B cell (primary cell): ENCODE data around the gene NUCB1. TPM values are rescaled to one million over a fixed set of nuclear protein-coding genes. Genes with fewer than 3 reads are reported as not detected.

ENCODE experiments used
- ATAC-seq: fragments of 200-7000 bp; cut with Tn5 transposase; one replicate; pipeline ENCODE4 v1.10.0; 2021; ENCODE audit warnings: low read depth, mild to moderate bottlenecking, moderate number of reproducible peaks, moderate library complexity
- CTCF ChIA-PET: fragments of 350-600 bp; sonication (Branson Sonifier 250); formaldehyde crosslinking; loops from one replicate; lab custom pipeline; 2021; ENCODE audit warnings: antibody characterized with exemption, inconsistent platforms; lab: Charles Lee
- POLR2A ChIA-PET: fragments of 350-600 bp; sonication (Branson Sonifier 250); formaldehyde crosslinking; loops from one replicate; lab custom pipeline; 2021; ENCODE audit warnings: antibody characterized with exemption; lab: Charles Lee
- DNase-seq: peaks from one replicate; pipeline ENCODE4 v3.0.0; 2013
- H2AFZ ChIP-seq: 2 replicates; pipeline ENCODE4 v1.6.1; 2012; ENCODE audit warnings: mild to moderate bottlenecking, low read depth, low read length; ENCODE audit not compliant: insufficient read depth, poor library complexity, severe bottlenecking
- H3K27ac ChIP-seq, 2 donors: 1 replicate in 1 of 2; 2 replicates in 1 of 2; pipeline ENCODE4 v1.5.1; 2012 to 2013; ENCODE audit warnings: low read length in 2 of 2, mild to moderate bottlenecking in 2 of 2, moderate library complexity in 1 of 2
- H3K27me3 ChIP-seq, 4 experiments: fragments of 200-600 bp in 1 of 4; sonication (generic) in 1 of 4; replicated peaks in 1 of 4; 1 replicate in 2 of 4; 2 replicates in 2 of 4; pipeline versions ENCODE4 v1.6.1 to v1.7.0; 2013 to 2016; ENCODE audit warnings: low read length in 3 of 4, mild to moderate bottlenecking in 2 of 4, mixed read lengths in 1 of 4, moderate library complexity in 1 of 4; ENCODE audit not compliant: insufficient read depth in 4 of 4, control insufficient read depth in 3 of 4; ENCODE audit errors: control extremely low read depth in 1 of 4
- H3K36me3 ChIP-seq, 2 experiments: replicated peaks in 1 of 2; 1 replicate in 1 of 2; 2 replicates in 1 of 2; pipeline versions ENCODE4 v1.6.1 to v1.7.1; 2013; ENCODE audit warnings: low read length in 1 of 2; ENCODE audit not compliant: insufficient read depth in 2 of 2, control insufficient read depth in 1 of 2; ENCODE audit errors: control extremely low read depth in 1 of 2, extremely low read depth in 1 of 2
- H3K4me1 ChIP-seq, 2 donors: fragments of 200-600 bp in 1 of 2; sonication (generic) in 1 of 2; 1 replicate in 1 of 2; 2 replicates in 1 of 2; pipeline versions ENCODE4 v1.5.1 to v1.6.1; 2013 to 2017; ENCODE audit warnings: low read length in 2 of 2; ENCODE audit not compliant: control insufficient read depth in 2 of 2, insufficient read depth in 2 of 2
- H3K4me2 ChIP-seq: replicated peaks from 2 replicates; pipeline ENCODE3; 2012; ENCODE audit warnings: mild to moderate bottlenecking, low read depth, low read length; ENCODE audit not compliant: poor library complexity, severe bottlenecking
- H3K4me3 ChIP-seq, 5 experiments: fragments of 200-600 bp in 1 of 5; sonication (generic) in 1 of 5; 1 replicate in 3 of 5; 2 replicates in 2 of 5; pipeline versions ENCODE4 v1.5.1 to v1.7.0; 2011 to 2016; ENCODE audit warnings: low read length in 4 of 5, mild to moderate bottlenecking in 4 of 5, low read depth in 2 of 5, control low read depth in 1 of 5, moderate library complexity in 1 of 5; ENCODE audit not compliant: insufficient read depth in 1 of 5; ENCODE audit errors: control extremely low read depth in 1 of 5, extremely low read depth in 1 of 5
- H3K79me2 ChIP-seq: fragments of 200-600 bp; sonication (generic); one replicate; pipeline ENCODE4 v1.6.0; 2016; ENCODE audit warnings: low read length; ENCODE audit not compliant: control insufficient read depth, insufficient read depth
- H3K9ac ChIP-seq: fragments of 200-600 bp; sonication (generic); 2 replicates; pipeline ENCODE4 v1.6.1; 2017; ENCODE audit warnings: mild to moderate bottlenecking, low read length, moderate library complexity
- H3K9me3 ChIP-seq, 3 donors: one replicate each; pipeline versions ENCODE4 v1.6.1 to v1.7.1; 2013; ENCODE audit warnings: low read length in 2 of 3; ENCODE audit not compliant: control insufficient read depth in 2 of 3, insufficient read depth in 1 of 3; ENCODE audit errors: control extremely low read depth in 1 of 3
- H4K20me1 ChIP-seq: 2 replicates; pipeline ENCODE4 v1.6.0; 2012; ENCODE audit warnings: mild to moderate bottlenecking, low read length; ENCODE audit not compliant: insufficient read depth, control insufficient read depth, poor library complexity, severe bottlenecking
- H3K27ac Mint-ChIP-seq: one replicate; pipeline ENCODE4 v1.8.0; 2021; ENCODE audit warnings: mixed read lengths
- H3K27me3 Mint-ChIP-seq: one replicate; pipeline ENCODE4 v1.8.0; 2021; ENCODE audit warnings: mixed read lengths
- H3K4me1 Mint-ChIP-seq: one replicate; pipeline ENCODE4 v1.8.0; 2021; ENCODE audit warnings: mixed read lengths
- H3K4me3 Mint-ChIP-seq: one replicate; pipeline ENCODE4 v1.8.0; 2021; ENCODE audit warnings: mixed read lengths
- H3K9me3 Mint-ChIP-seq: one replicate; pipeline ENCODE4 v1.8.0; 2022; ENCODE audit warnings: mixed read lengths; ENCODE audit not compliant: insufficient read depth
- EZH2 ChIP-seq: IDR thresholded peaks from 2 replicates; pipeline ENCODE4 v1.6.1; 2012; ENCODE audit warnings: borderline replicate concordance, low read depth, mild to moderate bottlenecking, moderate library complexity, low read length; ENCODE audit not compliant: insufficient read depth, poor library complexity, severe bottlenecking
- WGBS: methylation state at CpG from one replicate; pipeline ENCODE4 v1.1.5; 2013; ENCODE audit warnings: missing lambda C conversion rate; ENCODE audit not compliant: insufficient coverage; 5-methylcytosine and 5-hydroxymethylcytosine counted together
- intact Hi-C: fragments of 100-400 bp; cut with micrococcal nuclease; formaldehyde crosslinking; loops from one replicate; pipeline ENCODE4 v1.10.0; 2022
- polyA plus RNA-seq: library from polyadenylated mRNA; depleted of rRNA; stranded (reverse); fragments of >200 nt; gene quantifications from 2 replicates; pipeline ENCODE4 v1.2.3, GENCODE V29; 2012
- total RNA-seq, 2 donors: library from RNA; stranded (reverse); fragments of 120-200 nt in 1 of 2; gene quantifications; 1 replicate in 1 of 2; 2 replicates in 1 of 2; pipeline versions ENCODE4 v1.2.3 to v1.2.4, GENCODE V29; 2013 to 2022
- TF ChIP-seq, protein P1 (sequence below): fragments of 200-600 bp; IDR thresholded peaks from one replicate; pipeline ENCODE4 v1.8.0; 2022; ENCODE audit warnings: antibody characterized with exemption, mild to moderate bottlenecking

NUCB1 gene
- total and polyA plus RNA-seq, 2 donors (not counting 1 experiment from before 2014, with no cell fraction given) = 118 to 134 TPM

- WGBS = 99% methylated on average over 7 of the region's 8 CpGs
- peaks cover 0 to 7% (median 0%) of the 10 kb centered on the region in 3 donors for H3K9me3 ChIP-seq
- Mint-ChIP-seq H3K4me3 (no peak overlapping the region), H3K9me3 (no peaks in the 10 kb centered on the region), H3K27me3 (no peaks in the 10 kb centered on the region), H3K27ac (no peak overlapping the region), H3K4me1 (peaks cover 15% of the 10 kb centered on the region)
- CTCF ChIA-PET = no interaction called here
- no peak overlapping the region for H3K4me2 ChIP-seq
- no peak for TF ChIP-seq EZH2
- TF ChIP-seq, protein P1, sequence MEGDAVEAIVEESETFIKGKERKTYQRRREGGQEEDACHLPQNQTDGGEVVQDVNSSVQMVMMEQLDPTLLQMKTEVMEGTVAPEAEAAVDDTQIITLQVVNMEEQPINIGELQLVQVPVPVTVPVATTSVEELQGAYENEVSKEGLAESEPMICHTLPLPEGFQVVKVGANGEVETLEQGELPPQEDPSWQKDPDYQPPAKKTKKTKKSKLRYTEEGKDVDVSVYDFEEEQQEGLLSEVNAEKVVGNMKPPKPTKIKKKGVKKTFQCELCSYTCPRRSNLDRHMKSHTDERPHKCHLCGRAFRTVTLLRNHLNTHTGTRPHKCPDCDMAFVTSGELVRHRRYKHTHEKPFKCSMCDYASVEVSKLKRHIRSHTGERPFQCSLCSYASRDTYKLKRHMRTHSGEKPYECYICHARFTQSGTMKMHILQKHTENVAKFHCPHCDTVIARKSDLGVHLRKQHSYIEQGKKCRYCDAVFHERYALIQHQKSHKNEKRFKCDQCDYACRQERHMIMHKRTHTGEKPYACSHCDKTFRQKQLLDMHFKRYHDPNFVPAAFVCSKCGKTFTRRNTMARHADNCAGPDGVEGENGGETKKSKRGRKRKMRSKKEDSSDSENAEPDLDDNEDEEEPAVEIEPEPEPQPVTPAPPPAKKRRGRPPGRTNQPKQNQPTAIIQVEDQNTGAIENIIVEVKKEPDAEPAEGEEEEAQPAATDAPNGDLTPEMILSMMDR = no peak
- H3K4me1 ChIP-seq = peaks cover 9 to 11% of the 10 kb centered on the region in 2 donors
- DNase-seq (no peak), ATAC-seq (no peak)
- no peak overlapping the region for H3K27ac ChIP-seq
- intact Hi-C loops = no loop called here
- H4K20me1 ChIP-seq = no peaks in the 10 kb centered on the region
- H3K36me3 ChIP-seq = peaks cover 6 to 50% of the 10 kb centered on the region in 2 experiments
- no peaks in the 10 kb centered on the region for H3K79me2 ChIP-seq
- no peaks in the 10 kb centered on the region for H3K27me3 ChIP-seq
- no peak overlapping the region for H3K9ac ChIP-seq
- H3K4me3 ChIP-seq = no peak overlapping the region
- H2AFZ ChIP-seq = no peak overlapping the region
- POLR2A ChIA-PET = no interaction called here
These were observed 14.1 kb downstream of the NUCB1 start for GRCh38 chr19:48914181-48914580.

DNA sequence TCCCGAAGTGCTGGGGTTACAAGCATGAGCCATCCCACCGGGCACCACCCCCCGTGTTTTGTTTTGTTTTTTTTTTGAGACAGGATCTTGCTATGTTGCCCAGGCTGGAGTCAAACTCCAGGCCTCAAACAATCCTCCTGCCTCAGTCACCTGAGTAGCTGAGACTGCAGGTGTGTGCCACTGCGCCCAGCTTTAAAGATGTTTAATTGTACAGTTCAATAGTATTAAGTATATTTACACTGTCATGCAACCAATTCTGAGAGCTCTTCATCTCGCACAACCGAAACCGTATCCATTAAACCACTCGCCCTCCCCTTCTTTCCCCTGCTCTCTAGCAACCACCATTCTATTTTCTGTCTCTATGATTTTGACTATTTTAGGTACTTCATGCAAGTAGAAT lies 15.6 kb downstream of the NUCB1 start:
- H3K4me3 Mint-ChIP-seq = no peak overlapping the region
- H3K27ac Mint-ChIP-seq = no peak overlapping the region
- DNase-seq (no peak), ATAC-seq (no peak)
- 80% methylated on average over 2 of the region's 8 CpGs for WGBS
- Histone ChIP-seq H3K9ac (no peak overlapping the region), H3K4me1 (peaks cover 5 to 6% of the 10 kb centered on the region in 2 donors), H2AFZ (no peak overlapping the region), H3K4me2 (no peak overlapping the region), H3K27me3 (no peaks in the 10 kb centered on the region), H3K27ac (no peak overlapping the region), H3K4me3 (no peak overlapping the region), H3K36me3 (peaks cover 4 to 42% of the 10 kb centered on the region in 2 experiments), H4K20me1 (no peaks in the 10 kb centered on the region), H3K9me3 (peaks cover 0 to 7% (median 0%) of the 10 kb centered on the region in 3 donors), H3K79me2 (no peaks in the 10 kb centered on the region)
- ChIA-PET CTCF (no interaction called here), POLR2A (interaction anchor here (0.7 kb wide), 3 partner anchors 9 to 77 kb away, joined by 3 to 4 read pairs (median 4); no protein-coding TSS in a partner anchor)
- peaks cover 11% of the 10 kb centered on the region for H3K4me1 Mint-ChIP-seq
- no peaks in the 10 kb centered on the region for H3K27me3 Mint-ChIP-seq
- intact Hi-C loops = no loop called here
- no peaks in the 10 kb centered on the region for H3K9me3 Mint-ChIP-seq
- TF ChIP-seq, protein P1 = no peak
- no peak for TF ChIP-seq EZH2
